HG03439 (cell line): ENCODE measurements around the gene DZANK1.
"Not testable (repeated sequence)": the region's sequence is repeated elsewhere in the genome, so short reads cannot be mapped to it uniquely, and the experiment has no call there.

Experiments
- ATAC-seq: cut with Tn5 transposase; IDR thresholded peaks from one replicate; pipeline ENCODE4 v1.9.1; 2021; ENCODE audit warnings: mild to moderate bottlenecking, moderate library complexity; ENCODE audit not compliant: unreplicated experiment

The DZANK1 gene

DNA sequence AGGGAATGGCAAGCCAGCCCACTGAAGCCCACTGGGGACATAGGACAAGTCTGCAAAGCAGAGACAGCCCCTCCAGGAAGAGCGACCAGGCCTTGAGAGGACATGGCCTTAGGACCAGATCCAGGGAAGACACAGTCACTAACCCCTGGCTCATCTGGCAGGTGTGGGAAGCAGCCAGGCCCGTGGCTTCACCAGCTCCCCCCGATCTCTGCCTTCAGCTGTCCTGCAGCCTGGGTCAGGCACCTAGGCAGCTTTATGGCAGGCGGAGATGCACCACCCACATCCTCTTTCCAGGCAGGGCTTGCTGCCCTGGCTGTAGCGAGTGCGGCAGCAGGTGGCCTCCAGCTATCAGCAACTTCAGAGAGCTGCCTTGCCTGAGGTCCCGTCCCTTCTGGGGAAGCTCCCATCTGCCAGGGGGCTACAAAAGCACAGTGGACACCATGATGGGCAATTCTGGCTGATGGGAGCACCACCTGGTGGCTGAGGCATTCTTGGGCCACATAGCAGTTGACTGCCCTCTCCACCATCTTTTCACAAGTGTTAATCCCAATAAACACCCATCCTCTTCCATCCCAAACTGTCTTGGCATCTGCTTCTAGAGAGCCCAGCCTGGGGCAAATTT, 85.8 kb downstream of the DZANK1 start:
- no peak for ATAC-seq

DNA sequence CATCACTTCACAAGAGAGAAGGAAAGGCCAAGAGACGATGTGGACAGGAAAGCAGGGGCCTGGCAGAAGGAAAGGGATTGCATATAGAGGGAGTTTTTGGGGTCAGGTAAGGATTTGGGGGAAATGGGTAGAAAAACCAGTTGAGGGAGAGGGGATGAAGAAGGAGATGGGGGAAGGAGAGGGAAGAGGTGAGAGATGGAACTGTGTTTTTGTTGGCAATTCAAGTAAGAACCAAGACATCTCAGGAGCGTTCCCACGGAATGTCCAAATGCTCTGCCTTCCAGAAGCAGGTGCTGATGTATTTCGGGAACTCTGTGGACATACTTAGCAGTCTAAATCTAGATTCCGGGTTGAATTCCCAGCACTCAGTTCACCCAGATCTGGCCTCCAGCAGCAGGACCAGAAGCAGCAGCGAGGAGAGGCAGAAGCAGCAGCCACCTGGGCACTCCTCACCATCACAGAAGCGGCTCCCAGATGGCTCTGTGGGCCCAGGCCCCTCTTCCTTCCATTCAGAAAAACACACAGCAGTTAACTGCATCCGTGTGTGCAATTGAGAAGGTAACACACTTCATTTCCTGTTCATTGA, 88.8 kb downstream of the DZANK1 start:
- no peak for ATAC-seq

DNA sequence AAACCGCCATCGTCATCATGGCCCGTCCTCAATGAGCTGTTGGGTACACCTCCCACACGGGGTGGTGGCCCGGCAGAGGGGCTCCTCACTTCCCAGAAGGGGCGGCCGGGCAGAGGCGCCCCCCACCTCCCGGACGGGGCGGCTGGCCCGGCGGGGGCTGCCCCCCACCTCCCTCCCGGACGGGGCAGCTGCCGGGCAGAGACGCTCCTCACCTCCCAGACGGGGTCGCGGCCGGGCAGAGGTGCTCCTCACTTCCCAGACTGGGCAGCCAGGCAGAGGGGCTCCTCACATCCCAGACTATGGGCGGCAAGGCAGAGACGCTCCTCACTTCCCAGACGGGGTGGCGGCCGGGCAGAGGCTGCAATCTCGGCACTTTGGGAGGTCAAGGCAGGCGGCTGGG, 91.3 kb downstream of the DZANK1 start:
- ATAC-seq: not testable (repeated sequence)

DNA sequence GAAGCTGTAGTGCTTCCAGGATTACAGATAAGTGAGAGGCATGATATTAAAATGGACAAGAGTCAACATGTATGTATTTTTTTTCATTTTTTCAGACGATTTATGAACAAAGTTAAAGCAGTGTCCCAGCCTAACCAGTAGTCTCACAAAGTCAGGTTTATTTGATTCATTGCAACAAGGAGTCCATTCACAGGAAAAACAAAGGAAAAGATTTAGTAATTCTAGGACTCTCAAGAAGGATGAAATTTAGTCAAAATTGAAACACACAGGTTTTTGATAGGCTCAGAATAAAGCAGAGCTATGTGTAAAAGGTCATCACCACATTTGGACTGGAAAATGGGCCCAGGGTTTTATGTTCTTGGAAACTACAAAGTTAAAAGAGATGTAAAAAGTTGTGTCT, 94.5 kb downstream of the DZANK1 start:
- ATAC-seq: no peak

DNA sequence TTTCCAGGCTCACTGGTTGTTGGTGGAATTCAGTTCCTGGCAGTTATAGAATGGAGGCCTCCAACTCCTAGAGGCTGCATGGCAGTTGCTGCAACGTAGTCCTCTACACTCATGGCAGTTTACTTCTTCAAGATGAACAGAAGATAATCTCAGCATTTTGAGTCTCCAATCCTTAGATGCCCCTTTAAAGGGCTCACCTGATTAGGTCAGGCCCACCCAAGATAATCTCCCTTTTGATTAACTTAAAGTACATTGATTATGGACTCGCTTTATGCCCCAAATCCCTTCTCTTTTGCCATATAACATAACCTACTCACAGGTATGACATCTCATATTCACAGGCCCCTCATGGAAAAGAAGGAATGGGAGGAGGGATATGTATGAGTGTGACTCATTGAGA, 102.1 kb downstream of the DZANK1 start:
- no peak for ATAC-seq

DNA sequence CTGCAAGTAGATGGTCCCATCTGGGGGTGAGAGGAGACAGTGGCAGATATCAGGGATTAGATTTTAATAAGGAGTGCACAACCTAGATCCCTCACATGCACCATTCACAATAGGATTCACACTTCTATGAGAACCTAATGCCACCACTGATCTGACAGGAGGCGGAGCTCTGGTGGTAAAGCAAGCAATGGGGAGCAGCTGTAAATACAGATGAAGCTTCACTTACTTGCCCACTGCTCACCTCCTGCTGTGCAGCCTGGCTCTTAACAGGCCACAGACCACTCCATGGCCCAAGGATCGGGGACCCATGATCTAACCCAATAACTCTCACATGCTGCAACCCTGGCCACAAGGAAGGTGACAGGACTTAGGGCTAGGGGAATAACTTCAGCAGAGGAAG, 103.1 kb downstream of the DZANK1 start:
- ATAC-seq: no peak

DNA sequence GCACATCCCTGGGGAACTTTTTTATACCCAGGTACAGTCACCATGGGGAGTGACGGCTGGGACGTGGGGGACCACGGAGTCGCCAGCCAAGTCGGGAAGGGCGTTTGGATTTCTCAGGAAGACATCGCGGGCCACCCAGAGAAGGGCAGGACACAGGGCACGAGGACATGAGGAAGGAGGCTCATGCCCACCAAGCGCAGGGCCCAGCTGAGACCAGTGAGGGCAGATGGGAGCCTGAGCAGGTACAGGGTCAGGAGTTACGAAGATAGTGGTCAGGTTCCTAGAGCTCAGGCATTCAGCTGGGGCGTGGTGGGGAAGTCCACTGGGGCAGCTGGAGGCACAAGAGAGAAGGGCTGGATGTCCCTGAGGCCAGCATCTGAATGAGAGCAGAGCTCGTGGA, 103.9 kb downstream of the DZANK1 start:
- no peak for ATAC-seq

DNA sequence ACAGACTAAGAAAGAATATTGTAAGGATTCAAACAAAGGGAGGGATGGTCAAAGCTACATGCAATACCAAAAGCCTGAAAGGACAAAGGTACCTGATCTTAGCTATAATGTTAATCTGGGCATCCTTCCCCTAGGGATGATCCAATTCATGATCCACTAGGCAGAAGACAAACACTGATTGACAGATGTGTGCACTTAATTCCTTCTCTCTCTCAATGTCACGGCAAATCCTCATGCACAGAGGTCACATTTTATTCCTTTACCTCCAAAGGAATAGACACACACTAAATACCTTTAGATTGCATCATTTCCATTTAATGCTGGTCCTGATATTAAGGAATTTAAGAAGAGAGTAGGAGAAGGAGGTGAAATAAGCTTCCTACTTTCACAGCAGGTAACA, 105.2 kb downstream of the DZANK1 start:
- ATAC-seq: no peak

DNA sequence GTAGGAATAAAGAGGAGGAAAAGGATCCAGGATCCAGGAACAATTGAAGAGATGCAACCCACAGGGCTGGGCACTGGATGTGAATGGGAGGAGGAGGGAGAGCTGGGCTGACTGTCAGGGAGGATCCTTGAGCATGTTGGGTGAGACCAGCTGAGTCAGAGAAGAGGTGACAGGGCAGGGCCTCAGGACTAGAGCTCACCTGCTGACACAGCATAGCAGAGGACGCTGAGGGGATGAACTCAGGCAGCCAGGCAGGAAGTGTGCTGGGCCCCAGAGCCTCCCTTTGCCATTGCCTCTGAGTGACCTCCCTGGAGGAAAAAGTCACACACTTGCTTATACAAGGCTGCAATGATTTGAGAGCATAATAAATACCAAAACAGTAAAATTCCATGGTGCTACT, 106.2 kb downstream of the DZANK1 start:
- no peak for ATAC-seq

DNA sequence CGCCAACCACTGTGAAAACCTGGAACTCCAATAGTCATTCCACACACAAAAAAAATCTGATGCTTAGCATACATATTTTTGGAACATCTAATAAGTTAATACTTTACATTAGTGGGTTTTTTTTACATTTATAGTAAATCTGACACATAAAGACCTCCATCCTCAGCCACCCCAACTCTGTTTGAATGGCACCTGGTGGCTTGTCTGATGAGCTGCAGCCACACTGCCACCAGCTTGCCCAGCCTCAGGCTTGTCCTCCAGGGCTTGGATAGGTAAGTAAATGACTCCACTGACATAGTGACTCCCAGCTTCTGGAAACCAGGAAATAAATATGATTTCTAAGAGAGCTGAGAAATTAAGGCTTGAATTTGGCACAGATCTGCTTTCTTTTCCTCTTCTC, 107.0 kb downstream of the DZANK1 start:
- no peak for ATAC-seq

DNA sequence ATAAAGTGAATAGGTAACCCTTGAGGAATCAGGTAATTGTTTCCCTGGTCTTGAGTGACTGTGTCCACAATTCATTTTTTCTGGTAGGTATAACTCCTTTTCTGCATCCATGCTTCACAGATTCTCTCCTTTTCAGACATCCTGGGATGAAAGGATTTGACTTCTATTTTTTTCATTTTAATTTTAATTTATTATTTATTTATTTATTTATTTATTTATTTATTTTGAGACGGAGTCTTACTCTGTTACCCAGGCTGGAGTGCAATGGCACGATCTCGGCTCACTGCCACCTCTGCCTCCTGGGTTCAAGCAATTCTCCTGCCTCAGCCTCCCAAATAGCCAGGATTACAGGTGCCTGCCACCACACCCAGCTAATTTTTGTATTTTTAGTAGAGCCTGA, 117.1 kb downstream of the DZANK1 start:
- ATAC-seq: not testable (repeated sequence)
